22Rv1 (cell line): ENCODE data around the gene QPRT.
A peak's percentile ranks its signal among the peaks of the same experiment; 100 is the strongest.
"Not testable (repeated sequence)": the region's sequence is repeated elsewhere in the genome, so short reads cannot be mapped to it uniquely, and the experiment has no call there.

Experiments used
- H3K27ac ChIP-seq: fragments of 450-650 bp; 2 replicates; pipeline ENCODE4 v1.5.1; 2017
- ZFX ChIP-seq: fragments of 450-650 bp; IDR thresholded peaks from 2 replicates; pipeline ENCODE4 v1.6.1; 2017; ENCODE audit warnings: antibody characterized with exemption, borderline replicate concordance
- TF ChIP-seq, protein P1 (sequence below): fragments of 450-650 bp; IDR thresholded peaks from 2 replicates; pipeline ENCODE4 v1.5.1; 2017; ENCODE audit warnings: mild to moderate bottlenecking

Gene QPRT

GRCh38 chr16:29678691-29679267 is at the start of gene QPRT:
Gene QPRT (plus strand): TSS chr16:29679180. CDS start chr16:29679198, 18 bp downstream.
- TF ChIP-seq, protein P1, sequence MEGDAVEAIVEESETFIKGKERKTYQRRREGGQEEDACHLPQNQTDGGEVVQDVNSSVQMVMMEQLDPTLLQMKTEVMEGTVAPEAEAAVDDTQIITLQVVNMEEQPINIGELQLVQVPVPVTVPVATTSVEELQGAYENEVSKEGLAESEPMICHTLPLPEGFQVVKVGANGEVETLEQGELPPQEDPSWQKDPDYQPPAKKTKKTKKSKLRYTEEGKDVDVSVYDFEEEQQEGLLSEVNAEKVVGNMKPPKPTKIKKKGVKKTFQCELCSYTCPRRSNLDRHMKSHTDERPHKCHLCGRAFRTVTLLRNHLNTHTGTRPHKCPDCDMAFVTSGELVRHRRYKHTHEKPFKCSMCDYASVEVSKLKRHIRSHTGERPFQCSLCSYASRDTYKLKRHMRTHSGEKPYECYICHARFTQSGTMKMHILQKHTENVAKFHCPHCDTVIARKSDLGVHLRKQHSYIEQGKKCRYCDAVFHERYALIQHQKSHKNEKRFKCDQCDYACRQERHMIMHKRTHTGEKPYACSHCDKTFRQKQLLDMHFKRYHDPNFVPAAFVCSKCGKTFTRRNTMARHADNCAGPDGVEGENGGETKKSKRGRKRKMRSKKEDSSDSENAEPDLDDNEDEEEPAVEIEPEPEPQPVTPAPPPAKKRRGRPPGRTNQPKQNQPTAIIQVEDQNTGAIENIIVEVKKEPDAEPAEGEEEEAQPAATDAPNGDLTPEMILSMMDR = no peak
- no peak within 1 kb of the TSS for H3K27ac ChIP-seq

GRCh38 chr16:29629318-29629717 is 49.7 kb upstream of the QPRT start:
- H3K27ac ChIP-seq = not testable (repeated sequence)

DNA sequence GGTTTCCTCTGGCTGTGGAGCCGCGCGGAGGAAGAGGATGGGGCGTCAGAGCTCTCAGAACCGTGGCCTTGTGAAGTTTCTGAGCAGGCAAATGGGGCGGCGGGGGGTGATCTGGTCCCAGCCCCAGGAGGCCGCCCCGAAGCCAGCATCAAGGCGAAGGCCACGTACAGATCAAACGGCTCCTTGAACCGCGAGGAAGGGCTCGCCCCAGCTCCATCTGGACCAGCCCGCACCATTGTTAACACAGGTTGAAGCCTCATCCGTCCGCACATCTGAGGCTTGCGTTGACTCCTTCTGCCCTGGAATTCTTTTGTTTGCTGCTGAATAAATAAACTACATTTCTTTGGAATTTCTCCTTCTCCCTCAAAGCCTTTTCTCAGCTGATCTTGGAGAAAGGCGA is 47.3 kb upstream of the QPRT start:
- H3K27ac ChIP-seq = not testable (repeated sequence)

GRCh38 chr16:29635902-29636301 is 43.1 kb upstream of the QPRT start:
- H3K27ac ChIP-seq = not testable (repeated sequence)

- H3K27ac ChIP-seq = not testable (repeated sequence)
These were observed 42.6 kb upstream of the QPRT start for GRCh38 chr16:29636368-29636767.

DNA sequence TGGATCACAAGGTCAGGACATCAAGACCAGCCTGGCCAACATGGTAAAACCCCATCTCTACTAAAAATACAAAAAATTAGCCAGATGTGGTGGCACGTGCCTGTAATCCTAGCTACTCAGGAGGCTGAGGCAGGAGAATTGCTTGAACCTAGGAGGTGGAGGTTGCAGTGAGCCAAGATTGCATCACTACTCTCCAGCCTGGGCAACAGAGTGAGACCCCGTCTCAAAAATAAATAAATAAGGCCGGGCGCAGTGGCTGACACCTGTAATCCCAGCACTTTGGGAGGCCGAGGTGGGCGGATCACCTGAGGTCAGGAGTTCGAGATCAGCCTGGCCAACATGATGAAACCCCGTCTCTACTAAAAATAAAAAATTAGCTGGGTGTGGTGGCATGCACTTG is 40.2 kb upstream of the QPRT start:
- H3K27ac ChIP-seq = not testable (repeated sequence)

DNA sequence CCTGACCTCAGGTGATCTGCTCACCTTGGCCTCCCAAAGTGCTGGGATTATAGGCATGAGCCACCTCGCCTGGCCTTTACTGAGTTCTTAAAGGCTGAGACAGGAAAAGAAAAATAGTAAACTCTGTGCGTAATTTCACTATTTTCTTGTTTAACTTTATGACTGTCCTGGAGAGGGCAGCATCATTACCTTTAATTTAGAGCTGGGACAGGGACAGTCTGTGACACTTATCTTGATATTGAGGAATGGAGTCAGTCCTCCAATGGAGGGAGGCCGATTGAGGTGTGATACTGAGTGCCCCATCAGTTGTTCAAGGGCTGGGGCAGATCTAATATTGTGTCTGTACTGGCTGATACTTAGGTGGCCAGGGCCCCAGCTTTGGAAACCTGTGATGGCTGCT is 37.4 kb upstream of the QPRT start:
- TF ChIP-seq ZFX = no peak
- TF ChIP-seq, protein P1 = 0 out of 2 replicates have a peak, but pooled peaks have one; percentile 10
- no peak overlapping the region for H3K27ac ChIP-seq

- no peak overlapping the region for H3K27ac ChIP-seq
These were observed 35.4 kb upstream of the QPRT start for GRCh38 chr16:29643596-29643995.

DNA sequence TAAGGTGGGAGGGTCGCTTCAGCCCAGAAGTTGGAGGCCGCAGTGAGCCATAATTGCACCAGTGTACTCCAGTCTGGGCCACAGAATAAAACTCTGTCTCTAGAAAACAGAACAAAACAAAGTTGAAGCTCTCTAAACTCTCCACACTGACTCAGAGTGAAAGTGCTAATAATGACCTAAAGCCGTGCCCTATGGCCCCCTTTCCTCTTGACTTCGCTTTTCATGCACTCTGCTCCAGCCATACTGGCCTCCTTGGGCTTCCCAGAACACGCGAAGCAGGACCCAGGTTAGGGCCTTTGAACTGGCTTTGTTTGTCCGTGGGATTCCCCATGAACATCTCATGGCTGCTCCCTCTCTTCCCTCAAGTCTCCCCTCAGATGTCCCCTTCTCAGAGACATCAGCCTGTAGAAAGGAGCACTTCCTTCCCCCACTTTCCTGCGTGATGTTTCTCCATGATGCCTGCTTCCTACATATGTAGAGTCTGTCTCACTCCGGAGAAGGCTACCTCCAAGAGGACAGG is 34.6 kb upstream of the QPRT start:
- H3K27ac ChIP-seq = no peak overlapping the region
- no peak for TF ChIP-seq ZFX
- TF ChIP-seq, protein P1 = no peak

More at GRCh38 chr16:29643596-29643995, 35.4 kb upstream of the QPRT start:
- TF ChIP-seq, protein P1 = no peak
- TF ChIP-seq ZFX = no peak

- TF ChIP-seq ZFX = no peak
- TF ChIP-seq, protein P1 = no peak
- no peak overlapping the region for H3K27ac ChIP-seq
These were observed 33.8 kb upstream of the QPRT start for GRCh38 chr16:29644973-29645693.
